Left lung (tissue), 10 donors: ENCODE results near the gene GNG2. TPM values are rescaled to one million over a fixed set of nuclear protein-coding genes. Genes with fewer than 3 reads are reported as not detected.

Experiments
- ATAC-seq: fragments of 200-7000 bp; cut with Tn5 transposase; one replicate; pipeline ENCODE4 v1.9.1; 2020; ENCODE audit warnings: moderate library complexity
- DNase-seq, 4 donors: peaks; one replicate each; pipeline ENCODE4 v3.0.0-alpha.2; 2013 to 2020
- H3K27ac ChIP-seq, 2 donors: fragments of 200-600 bp; sonication (generic) in 1 of 2; one replicate each; pipeline versions ENCODE4 v1.5.0 to v1.8.0; 2020 to 2021
- H3K27me3 ChIP-seq, 2 donors: fragments of 200-600 bp; sonication (generic) in 1 of 2; one replicate each; pipeline versions ENCODE4 v1.5.0 to v1.8.0; 2020 to 2021
- H3K36me3 ChIP-seq, 2 donors: fragments of 200-600 bp; sonication (generic) in 1 of 2; one replicate each; pipeline versions ENCODE4 v1.5.0 to v1.8.0; 2020 to 2021
- H3K4me1 ChIP-seq, 2 donors: fragments of 200-600 bp; one replicate each; pipeline ENCODE4 v1.8.0; 2021
- H3K4me3 ChIP-seq, 2 donors: fragments of 200-600 bp; sonication (generic) in 1 of 2; one replicate each; pipeline versions ENCODE4 v1.5.0 to v1.8.0; 2020 to 2021; ENCODE audit warnings: mild to moderate bottlenecking in 1 of 2
- H3K9me3 ChIP-seq, 2 donors: fragments of 200-600 bp; sonication (generic) in 1 of 2; one replicate each; pipeline versions ENCODE4 v1.5.0 to v1.8.0; 2020 to 2021
- intact Hi-C, 2 donors: fragments of 100-400 bp; cut with DNase I; formaldehyde crosslinking; loops; one replicate each; pipeline versions ENCODE4 v1.11.2 to v1.14.2; 2022
- polyA plus RNA-seq, 6 donors: library from polyadenylated mRNA; unstranded; fragments of 120-200 nt; gene quantifications; one replicate each; pipeline ENCODE4 v1.2.1, GENCODE V29; 2013; ENCODE audit not compliant: insufficient read length in 6 of 6
- total RNA-seq, 2 donors: library from RNA; stranded (reverse); fragmentation: NEBNext Ultra II Directional; extraction: Animal tissue kit (Norgen Biotek cat#: 25700); gene quantifications; one replicate each; pipeline ENCODE4 v1.2.1, GENCODE V29; 2021
- TF ChIP-seq, protein P1 (sequence below), 2 donors: fragments of 200-600 bp; sonication (generic) in 1 of 2; IDR thresholded peaks; one replicate each; pipeline versions ENCODE4 v1.5.0 to v1.8.0; 2021; ENCODE audit warnings: antibody characterized with exemption in 2 of 2
- donor health status: DM: no; HTN: yes; CAD: no.
- donor health status: DM: no; HTN: no; CAD: no.

GNG2 gene
- total and polyA plus RNA-seq, 8 donors, result 24.3 to 101 (median 84.7) TPM

DNA sequence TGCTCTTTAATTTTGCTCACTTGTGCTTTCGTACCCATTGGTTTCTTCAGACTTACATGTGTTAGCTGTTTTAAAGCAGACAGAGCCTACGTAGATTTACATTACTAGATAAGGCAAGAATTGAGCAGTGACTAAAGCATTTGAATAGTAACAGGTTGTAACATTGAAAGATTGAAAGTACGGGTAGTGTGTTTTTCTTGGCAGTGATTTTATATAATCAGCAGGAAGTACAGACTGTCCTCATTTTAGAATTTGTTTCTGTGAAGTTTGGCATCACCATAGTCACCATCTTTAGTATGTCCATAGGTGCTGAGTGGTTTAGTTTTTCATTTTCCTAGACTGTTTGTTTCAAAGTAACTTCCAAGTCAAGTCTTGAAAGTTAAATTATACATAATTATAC is 142.9 kb downstream of the GNG2 start:
- intact Hi-C loops, result loop anchor here in 1 of 2 donors (10.0 kb wide), 1 partner anchor 61 kb away; the partner anchor contains the start of gene NID2
- Histone ChIP-seq H3K4me3 (no peak overlapping the region), H3K27ac (peak overlapping the region in 1 of 2 donors; percentile 10), H3K27me3 (no peaks in the 10 kb centered on the region), H3K36me3 (peaks cover 0 to 92% of the 10 kb centered on the region in 2 donors), H3K4me1 (no peaks in the 10 kb centered on the region), H3K9me3 (no peaks in the 10 kb centered on the region)
- ATAC-seq, result no peak
- TF ChIP-seq, protein P1, sequence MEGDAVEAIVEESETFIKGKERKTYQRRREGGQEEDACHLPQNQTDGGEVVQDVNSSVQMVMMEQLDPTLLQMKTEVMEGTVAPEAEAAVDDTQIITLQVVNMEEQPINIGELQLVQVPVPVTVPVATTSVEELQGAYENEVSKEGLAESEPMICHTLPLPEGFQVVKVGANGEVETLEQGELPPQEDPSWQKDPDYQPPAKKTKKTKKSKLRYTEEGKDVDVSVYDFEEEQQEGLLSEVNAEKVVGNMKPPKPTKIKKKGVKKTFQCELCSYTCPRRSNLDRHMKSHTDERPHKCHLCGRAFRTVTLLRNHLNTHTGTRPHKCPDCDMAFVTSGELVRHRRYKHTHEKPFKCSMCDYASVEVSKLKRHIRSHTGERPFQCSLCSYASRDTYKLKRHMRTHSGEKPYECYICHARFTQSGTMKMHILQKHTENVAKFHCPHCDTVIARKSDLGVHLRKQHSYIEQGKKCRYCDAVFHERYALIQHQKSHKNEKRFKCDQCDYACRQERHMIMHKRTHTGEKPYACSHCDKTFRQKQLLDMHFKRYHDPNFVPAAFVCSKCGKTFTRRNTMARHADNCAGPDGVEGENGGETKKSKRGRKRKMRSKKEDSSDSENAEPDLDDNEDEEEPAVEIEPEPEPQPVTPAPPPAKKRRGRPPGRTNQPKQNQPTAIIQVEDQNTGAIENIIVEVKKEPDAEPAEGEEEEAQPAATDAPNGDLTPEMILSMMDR (IDR thresholded peaks at IDR 0.05), result no peak
- DNase-seq, result no peak

DNA sequence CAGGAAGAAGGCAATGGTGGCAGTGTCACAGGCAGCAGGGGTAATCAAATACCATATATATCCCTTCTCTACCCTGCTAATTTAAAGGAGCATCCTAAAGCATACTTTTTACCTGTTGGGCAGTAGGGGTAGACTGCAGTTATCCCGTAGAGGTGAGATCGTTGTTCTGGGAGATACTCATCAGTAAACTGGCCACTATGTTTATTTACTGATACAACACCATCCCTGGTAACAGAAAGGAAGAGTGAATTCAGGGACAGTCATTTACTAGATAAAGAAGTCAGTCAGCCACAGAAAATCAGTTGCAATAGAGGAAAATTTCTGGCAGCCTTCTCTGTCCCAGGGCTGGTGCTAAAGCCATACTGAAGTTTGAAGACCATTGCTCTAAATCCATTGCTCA is 145.2 kb downstream of the GNG2 start:
- DNase-seq, result no peak
- no peak overlapping the region for H3K27ac ChIP-seq
- no peaks in the 10 kb centered on the region for H3K4me1 ChIP-seq
- no peak overlapping the region for H3K4me3 ChIP-seq
- intact Hi-C loops, result loop anchor here in 1 of 2 donors (10.0 kb wide), 1 partner anchor 59 kb away; the partner anchor contains the start of gene NID2
- peaks cover 0 to 99% of the 10 kb centered on the region in 2 donors for H3K36me3 ChIP-seq
- H3K9me3 ChIP-seq, result no peaks in the 10 kb centered on the region
- H3K27me3 ChIP-seq, result no peaks in the 10 kb centered on the region
- ATAC-seq, result no peak
- TF ChIP-seq, protein P1 (IDR thresholded peaks at IDR 0.05), result no peak

DNA sequence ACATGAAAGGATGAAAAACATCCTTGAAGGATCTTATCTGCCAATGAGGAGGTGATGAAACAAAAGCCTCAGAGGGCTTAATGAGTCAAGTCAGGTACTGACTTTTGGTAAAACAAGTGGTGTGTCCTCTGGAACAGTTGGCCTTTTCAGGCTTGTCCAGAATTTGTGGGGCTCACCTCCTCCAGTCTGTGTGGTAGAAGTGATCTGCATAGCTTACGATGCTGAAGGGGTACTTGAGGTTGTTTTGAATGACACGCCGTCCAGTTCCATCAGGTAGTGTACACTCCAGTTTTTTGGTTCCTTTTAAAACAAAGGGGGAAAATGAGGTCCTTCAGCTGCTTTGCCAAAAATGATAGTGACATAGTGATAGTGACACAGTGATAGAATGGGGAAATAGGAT is 145.9 kb downstream of the GNG2 start:
- TF ChIP-seq, protein P1 (IDR thresholded peaks at IDR 0.05), result no peak
- Histone ChIP-seq H3K27me3 (no peaks in the 10 kb centered on the region), H3K4me3 (no peak overlapping the region), H3K4me1 (no peaks in the 10 kb centered on the region), H3K36me3 (peaks cover 0 to 100% of the 10 kb centered on the region in 2 donors), H3K9me3 (no peaks in the 10 kb centered on the region), H3K27ac (no peak overlapping the region)
- DNase-seq (no peak), ATAC-seq (no peak)
- intact Hi-C loops, result loop anchor here in 1 of 2 donors (10.0 kb wide), 1 partner anchor 58 kb away; the partner anchor contains the start of gene NID2

DNA sequence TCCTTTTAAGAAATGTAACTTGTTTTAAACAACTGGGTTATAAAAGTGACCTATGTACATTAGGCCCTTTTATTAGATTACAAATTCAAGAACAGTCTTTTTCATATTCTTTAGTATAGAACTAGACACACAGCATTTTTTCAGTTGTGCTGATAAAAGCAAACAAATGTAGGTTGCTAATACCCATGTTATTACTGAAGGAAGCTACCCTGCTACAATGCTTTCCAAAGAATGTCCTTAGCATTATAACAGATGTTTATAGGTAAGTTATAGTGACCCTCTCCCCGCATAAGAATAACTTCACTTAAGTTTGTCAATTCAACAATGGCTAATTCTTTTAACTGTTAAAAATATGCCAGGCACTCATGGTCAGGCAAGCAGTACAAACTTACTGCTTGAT is 146.8 kb downstream of the GNG2 start:
- Histone ChIP-seq H3K27me3 (no peaks in the 10 kb centered on the region), H3K4me3 (no peak overlapping the region), H3K36me3 (peaks cover 0 to 98% of the 10 kb centered on the region in 2 donors), H3K27ac (no peak overlapping the region), H3K9me3 (no peaks in the 10 kb centered on the region), H3K4me1 (no peaks in the 10 kb centered on the region)
- TF ChIP-seq, protein P1 (IDR thresholded peaks at IDR 0.05), result no peak
- ATAC-seq (no peak), DNase-seq (no peak)
- intact Hi-C loops, result loop anchor here in 1 of 2 donors (10.0 kb wide), 1 partner anchor 58 kb away; the partner anchor contains the start of gene NID2

DNA sequence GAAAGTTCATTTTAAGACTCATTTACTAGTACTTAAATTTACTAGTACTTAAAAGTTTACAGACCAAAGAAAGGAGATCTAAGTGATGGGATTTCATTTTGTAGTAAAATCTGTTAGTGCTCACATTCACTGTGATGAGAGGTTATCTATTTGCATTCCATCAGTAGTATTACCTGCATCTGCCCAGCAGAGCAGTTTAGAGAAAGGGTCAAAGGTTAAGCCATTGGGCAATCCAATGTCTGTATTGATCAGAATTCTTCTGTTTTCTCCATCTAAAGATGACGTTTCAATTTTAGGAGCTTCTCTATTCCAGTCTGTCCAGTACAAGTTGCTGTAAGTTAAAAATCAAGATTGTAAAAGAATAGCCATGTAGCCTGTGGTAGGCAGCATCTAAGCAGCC is 147.2 kb downstream of the GNG2 start:
- Histone ChIP-seq H3K4me1 (no peaks in the 10 kb centered on the region), H3K4me3 (no peak overlapping the region), H3K27me3 (no peaks in the 10 kb centered on the region), H3K36me3 (peaks cover 0 to 94% of the 10 kb centered on the region in 2 donors), H3K9me3 (no peaks in the 10 kb centered on the region), H3K27ac (no peak overlapping the region)
- DNase-seq (no peak), ATAC-seq (no peak)
- intact Hi-C loops, result loop anchor here in 1 of 2 donors (10.0 kb wide), 1 partner anchor 57 kb away; the partner anchor contains the start of gene NID2
- TF ChIP-seq, protein P1 (IDR thresholded peaks at IDR 0.05), result no peak
